ENCODE data around the gene ENAM. TPM values are rescaled to one million over a fixed set of nuclear protein-coding genes. Genes with fewer than 3 reads are reported as not detected.

ENAM gene
- total and polyA plus RNA-seq, 2 of the 8 experiments (the other 6 are each of a cell fraction or from before 2014, with no cell fraction given): not detected

DNA sequence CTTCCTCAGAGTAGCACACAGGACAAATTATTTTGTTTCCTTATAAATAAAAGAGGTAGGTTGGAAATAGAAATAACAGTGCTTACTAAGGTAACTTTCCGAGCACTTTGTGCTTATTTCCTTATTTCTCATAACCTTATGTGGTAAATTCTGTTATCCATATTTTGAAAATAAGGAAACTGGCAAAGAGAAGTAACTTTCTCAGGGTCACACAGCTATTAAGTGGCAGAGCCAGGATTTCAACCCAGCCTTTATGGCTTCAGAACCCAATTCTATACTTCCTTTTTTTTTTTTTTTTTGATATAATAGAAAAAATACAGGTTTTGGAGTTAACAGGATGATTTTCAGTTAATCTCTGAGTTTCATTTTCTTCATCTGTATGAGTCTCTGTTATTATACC, 63.1 kb downstream of the ENAM start:
- no peak overlapping the region for H2BK20ac ChIP-seq (ENCODE audit: low read length)
- no peak overlapping the region for H4K5ac ChIP-seq (ENCODE audit: insufficient read length, low read depth, low read length)
- H3K79me1 ChIP-seq (ENCODE audit: low read depth, low read length): peaks cover 2% of the 10 kb centered on the region; the same call in 1 of the 2 replicates
- H2BK5ac ChIP-seq (ENCODE audit: low read depth, low read length): no peak overlapping the region
- no peak overlapping the region for H3K14ac ChIP-seq (ENCODE audit: insufficient read length)
- H2BK12ac ChIP-seq (ENCODE audit: low read depth, low read length): no peak overlapping the region
- ChIA-PET CTCF (ENCODE audit: partially characterized antibody) (interaction anchor here (0.7 to 3.9 kb wide), 4 partner anchors 12 to 213 kb away, joined by 3 to 29 read pairs (median 6); no protein-coding TSS in a partner anchor), POLR2A (ENCODE audit: partially characterized antibody) (interaction anchor here (0.7 to 7.7 kb wide), 2 partner anchors 13 to 449 kb away, joined by 4 to 86 read pairs; no protein-coding TSS in a partner anchor)
- no peak overlapping the region for H3K4me2 ChIP-seq (ENCODE audit: insufficient read depth in 1 of 2, low read depth in 2 of 2, low read length in 2 of 2)
- H2BK15ac ChIP-seq (ENCODE audit: low read length): no peak overlapping the region
- no peak overlapping the region for H3K23ac ChIP-seq (ENCODE audit: insufficient read length)
- WGBS, 2 experiments (ENCODE audit: extremely low coverage in 1 of 2, insufficient coverage in 1 of 2, insufficient read length in 1 of 2, insufficient replicate concordance in 2 of 2, low coverage in 1 of 2, low lambda C conversion rate in 2 of 2, missing lambda C conversion rate in 1 of 2): 86% methylated on average over 1 of the region's 1 CpG; no CpG with 5 or more reads in 1 of the 2 experiments
- H2AK5ac ChIP-seq (ENCODE audit: low read depth, low read length): no peak overlapping the region
- H3K4ac ChIP-seq (replicated peaks; ENCODE audit: insufficient read length, low read depth, low read length): no peak overlapping the region
- H3K27me3 ChIP-seq (replicated peaks in 1 of 4; ENCODE audit: control insufficient read depth in 3 of 4, extremely low read depth in 1 of 4, insufficient read depth in 3 of 4, low read length in 3 of 4): no peaks in the 10 kb centered on the region
- H3K4me3 ChIP-seq (ENCODE audit: extremely low read depth in 1 of 4, insufficient read depth in 2 of 4, low read depth in 3 of 4, low read length in 4 of 4): no peak overlapping the region
- H3K18ac ChIP-seq (ENCODE audit: extremely low read depth, low read length): no peak overlapping the region
- peaks cover 13% of the 10 kb centered on the region; the same call in 1 of the 2 replicates for H3K23me2 ChIP-seq (ENCODE audit: low read depth, low read length)
- H3K9me3 ChIP-seq (ENCODE audit: insufficient read depth in 2 of 2, low read depth in 1 of 2, low read length in 1 of 2): no peaks in the 10 kb centered on the region
- DNase-seq (ENCODE audit: low read depth in 1 of 2, low spot score in 2 of 2) (no peak), FAIRE-seq (no peak)
- H2AFZ ChIP-seq (ENCODE audit: low read length): no peak overlapping the region
- H4K20me1 ChIP-seq (replicated peaks in 1 of 2; ENCODE audit: control insufficient read depth in 1 of 2, insufficient read depth in 2 of 2, low read length in 2 of 2): no peaks in the 10 kb centered on the region
- H3K79me2 ChIP-seq (ENCODE audit: control insufficient read depth in 1 of 2, insufficient read depth in 2 of 2, low read length in 2 of 2): peaks cover 6 to 32% of the 10 kb centered on the region in 2 experiments
- no peak overlapping the region for H3K9ac ChIP-seq (replicated peaks in 1 of 4; ENCODE audit: extremely low read depth in 1 of 4, low read depth in 3 of 4, low read length in 3 of 4)
- peaks cover 0 to 2% (median 0%) of the 10 kb centered on the region in 4 experiments; a peak in 2 of 7 replicates for H3K4me1 ChIP-seq (replicated peaks in 1 of 4; ENCODE audit: control insufficient read depth in 3 of 4, insufficient read depth in 4 of 4, low read length in 3 of 4)
- H3K36me3 ChIP-seq (ENCODE audit: control insufficient read depth in 2 of 4, insufficient read depth in 4 of 4, low read length in 3 of 4): peaks cover 0 to 15% (median 1%) of the 10 kb centered on the region in 4 experiments; a peak in 1 of 8 replicates
- no peak overlapping the region for H4K8ac ChIP-seq (ENCODE audit: extremely low read depth, insufficient read depth, low read length)
- no peak overlapping the region for H3K56ac ChIP-seq (replicated peaks; ENCODE audit: insufficient read length, low read depth, low read length)
- H3K27ac ChIP-seq (ENCODE audit: low read depth, low read length): no peak overlapping the region
- H2BK120ac ChIP-seq (replicated peaks; ENCODE audit: low read depth, low read length): no peak overlapping the region
- no peak overlapping the region for H4K91ac ChIP-seq (replicated peaks; ENCODE audit: insufficient read length, low read length)
- TF ChIP-seq, protein P1, sequence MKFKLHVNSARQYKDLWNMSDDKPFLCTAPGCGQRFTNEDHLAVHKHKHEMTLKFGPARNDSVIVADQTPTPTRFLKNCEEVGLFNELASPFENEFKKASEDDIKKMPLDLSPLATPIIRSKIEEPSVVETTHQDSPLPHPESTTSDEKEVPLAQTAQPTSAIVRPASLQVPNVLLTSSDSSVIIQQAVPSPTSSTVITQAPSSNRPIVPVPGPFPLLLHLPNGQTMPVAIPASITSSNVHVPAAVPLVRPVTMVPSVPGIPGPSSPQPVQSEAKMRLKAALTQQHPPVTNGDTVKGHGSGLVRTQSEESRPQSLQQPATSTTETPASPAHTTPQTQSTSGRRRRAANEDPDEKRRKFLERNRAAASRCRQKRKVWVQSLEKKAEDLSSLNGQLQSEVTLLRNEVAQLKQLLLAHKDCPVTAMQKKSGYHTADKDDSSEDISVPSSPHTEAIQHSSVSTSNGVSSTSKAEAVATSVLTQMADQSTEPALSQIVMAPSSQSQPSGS (IDR thresholded peaks at IDR 0.05; ENCODE audit: low read length): no peak
- TF ChIP-seq RBBP5 (IDR thresholded peaks at IDR 0.05; ENCODE audit: borderline replicate concordance, low read depth, low read length) (no peak), RXRA (IDR thresholded peaks at IDR 0.05; ENCODE audit: insufficient read depth, low read depth, low read length) (no peak), CHD2 (IDR thresholded peaks at IDR 0.05; ENCODE audit: low read length) (no peak), POU5F1 (IDR thresholded peaks at IDR 0.05; ENCODE audit: low read depth, low read length) (no peak), POLR2AphosphoS5 (IDR thresholded peaks at IDR 0.05; ENCODE audit: low read depth, low read length) (no peak), GTF2F1 (IDR thresholded peaks at IDR 0.05; ENCODE audit: borderline replicate concordance, low read depth, low read length) (no peak), CBX8 (IDR thresholded peaks at IDR 0.05; ENCODE audit: borderline replicate concordance, low read depth, low read length) (no peak)
- TF ChIP-seq, protein P2, sequence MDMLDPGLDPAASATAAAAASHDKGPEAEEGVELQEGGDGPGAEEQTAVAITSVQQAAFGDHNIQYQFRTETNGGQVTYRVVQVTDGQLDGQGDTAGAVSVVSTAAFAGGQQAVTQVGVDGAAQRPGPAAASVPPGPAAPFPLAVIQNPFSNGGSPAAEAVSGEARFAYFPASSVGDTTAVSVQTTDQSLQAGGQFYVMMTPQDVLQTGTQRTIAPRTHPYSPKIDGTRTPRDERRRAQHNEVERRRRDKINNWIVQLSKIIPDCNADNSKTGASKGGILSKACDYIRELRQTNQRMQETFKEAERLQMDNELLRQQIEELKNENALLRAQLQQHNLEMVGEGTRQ (IDR thresholded peaks at IDR 0.05; ENCODE audit: low read length): no peak
- TF ChIP-seq, protein P3, sequence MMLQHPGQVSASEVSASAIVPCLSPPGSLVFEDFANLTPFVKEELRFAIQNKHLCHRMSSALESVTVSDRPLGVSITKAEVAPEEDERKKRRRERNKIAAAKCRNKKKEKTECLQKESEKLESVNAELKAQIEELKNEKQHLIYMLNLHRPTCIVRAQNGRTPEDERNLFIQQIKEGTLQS (IDR thresholded peaks at IDR 0.05; ENCODE audit: insufficient read depth, low read depth, low read length): no peak

Data from H1 (cell line).